Calu3 (cell line): Measurements from ENCODE around the gene RADIL. TPM values are rescaled to one million over a fixed set of nuclear protein-coding genes. Genes with fewer than 3 reads are reported as not detected.

Experiments
- BruUV-seq: library from RNA; stranded (reverse); fragments of 400-500 nt; replicated peaks from 2 replicates; lab custom pipeline; 2021; lab: Mats Ljungman, UMichigan
- CTCF ChIA-PET: fragments of 300-600 bp; sonication (Branson Sonifier 250); formaldehyde crosslinking; loops from one replicate; lab custom pipeline; 2022; ENCODE audit warnings: antibody characterized with exemption; lab: Charles Lee
- DNase-seq: peaks from one replicate; pipeline ENCODE4 v3.0.0; 2022
- H3K27ac Mint-ChIP-seq: one replicate; pipeline ENCODE4 v1.8.0; 2022; ENCODE audit warnings: mixed read lengths; ENCODE audit not compliant: unreplicated experiment
- H3K27me3 Mint-ChIP-seq: one replicate; pipeline ENCODE4 v1.8.0; 2022; ENCODE audit warnings: mixed read lengths; ENCODE audit not compliant: unreplicated experiment
- H3K36me3 Mint-ChIP-seq: one replicate; pipeline ENCODE4 v1.8.0; 2022; ENCODE audit warnings: mild to moderate bottlenecking, moderate library complexity, mixed read lengths; ENCODE audit not compliant: insufficient read depth, unreplicated experiment
- H3K4me1 Mint-ChIP-seq: one replicate; pipeline ENCODE4 v1.8.0; 2022; ENCODE audit warnings: mild to moderate bottlenecking, low read depth, mixed read lengths; ENCODE audit not compliant: unreplicated experiment
- H3K4me3 Mint-ChIP-seq: one replicate; pipeline ENCODE4 v1.8.0; 2022; ENCODE audit warnings: mild to moderate bottlenecking, low read depth, moderate library complexity, mixed read lengths; ENCODE audit not compliant: unreplicated experiment
- H3K9me3 Mint-ChIP-seq: one replicate; pipeline ENCODE4 v1.8.0; 2022; ENCODE audit warnings: low read depth, mixed read lengths; ENCODE audit not compliant: unreplicated experiment
- intact Hi-C: fragments of 100-400 bp; cut with micrococcal nuclease; formaldehyde crosslinking; loops from one replicate; pipeline ENCODE4 v1.10.0; 2022; ENCODE audit not compliant: unreplicated experiment
- total RNA-seq: library from RNA; stranded (reverse); gene quantifications from 2 replicates; pipeline ENCODE4 v1.2.3, GENCODE V29; 2022
- TF ChIP-seq, protein P1 (sequence below): fragments of 200-600 bp; IDR thresholded peaks from one replicate; pipeline ENCODE4 v1.8.0; 2022; ENCODE audit warnings: antibody characterized with exemption; ENCODE audit not compliant: unreplicated experiment

RADIL gene
- total RNA-seq, 1 experiment from 2014 or later = 1.8 TPM

DNA sequence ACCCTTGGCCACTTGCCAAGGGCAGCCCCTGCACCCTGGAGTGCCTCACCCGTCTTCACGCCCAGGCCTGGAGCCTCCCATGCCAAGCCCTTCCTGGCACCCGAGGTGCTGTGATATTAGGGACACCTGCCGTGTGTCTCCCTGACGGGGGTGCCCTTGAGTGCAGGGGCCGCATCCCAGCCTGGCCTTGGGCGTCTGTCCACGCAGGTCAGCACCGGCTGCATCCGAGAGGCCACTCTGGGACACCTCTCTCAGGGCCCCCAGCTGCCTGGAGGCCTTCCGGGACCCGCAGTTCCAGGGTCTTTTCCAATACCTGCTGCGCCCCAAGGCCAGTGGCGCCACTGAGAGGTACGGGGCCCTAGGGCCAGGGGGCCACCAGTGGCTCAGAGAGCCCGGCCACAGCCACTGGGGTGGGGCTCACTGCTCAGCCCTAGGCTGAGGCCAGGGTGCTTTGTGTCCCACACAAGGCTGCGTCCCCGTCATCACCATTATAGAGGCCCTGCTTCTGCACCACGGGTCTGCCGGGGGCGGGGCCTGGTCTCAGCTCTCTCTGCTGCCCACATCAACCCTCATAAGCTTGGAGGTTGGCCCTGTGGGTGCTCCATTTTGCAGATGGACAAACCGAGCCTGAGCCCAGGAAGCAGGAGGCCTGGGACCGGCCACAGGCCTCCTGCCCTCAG is 95.4 kb downstream of the RADIL start:
- no peak for DNase-seq
- BruUV-seq = no TSS peak
- H3K36me3 Mint-ChIP-seq = peaks cover 82% of the 10 kb centered on the region
- H3K27me3 Mint-ChIP-seq = no peaks in the 10 kb centered on the region
- intact Hi-C loops = no loop called here
- no peak overlapping the region for H3K27ac Mint-ChIP-seq
- no peaks in the 10 kb centered on the region for H3K9me3 Mint-ChIP-seq
- H3K4me3 Mint-ChIP-seq = no peak overlapping the region
- H3K4me1 Mint-ChIP-seq = no peaks in the 10 kb centered on the region
- CTCF ChIA-PET = interaction anchor here (0.6 kb wide), 1 partner anchor 179 kb away, joined by 3 read pairs; no protein-coding TSS in a partner anchor
- TF ChIP-seq, protein P1, sequence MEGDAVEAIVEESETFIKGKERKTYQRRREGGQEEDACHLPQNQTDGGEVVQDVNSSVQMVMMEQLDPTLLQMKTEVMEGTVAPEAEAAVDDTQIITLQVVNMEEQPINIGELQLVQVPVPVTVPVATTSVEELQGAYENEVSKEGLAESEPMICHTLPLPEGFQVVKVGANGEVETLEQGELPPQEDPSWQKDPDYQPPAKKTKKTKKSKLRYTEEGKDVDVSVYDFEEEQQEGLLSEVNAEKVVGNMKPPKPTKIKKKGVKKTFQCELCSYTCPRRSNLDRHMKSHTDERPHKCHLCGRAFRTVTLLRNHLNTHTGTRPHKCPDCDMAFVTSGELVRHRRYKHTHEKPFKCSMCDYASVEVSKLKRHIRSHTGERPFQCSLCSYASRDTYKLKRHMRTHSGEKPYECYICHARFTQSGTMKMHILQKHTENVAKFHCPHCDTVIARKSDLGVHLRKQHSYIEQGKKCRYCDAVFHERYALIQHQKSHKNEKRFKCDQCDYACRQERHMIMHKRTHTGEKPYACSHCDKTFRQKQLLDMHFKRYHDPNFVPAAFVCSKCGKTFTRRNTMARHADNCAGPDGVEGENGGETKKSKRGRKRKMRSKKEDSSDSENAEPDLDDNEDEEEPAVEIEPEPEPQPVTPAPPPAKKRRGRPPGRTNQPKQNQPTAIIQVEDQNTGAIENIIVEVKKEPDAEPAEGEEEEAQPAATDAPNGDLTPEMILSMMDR = no peak

DNA sequence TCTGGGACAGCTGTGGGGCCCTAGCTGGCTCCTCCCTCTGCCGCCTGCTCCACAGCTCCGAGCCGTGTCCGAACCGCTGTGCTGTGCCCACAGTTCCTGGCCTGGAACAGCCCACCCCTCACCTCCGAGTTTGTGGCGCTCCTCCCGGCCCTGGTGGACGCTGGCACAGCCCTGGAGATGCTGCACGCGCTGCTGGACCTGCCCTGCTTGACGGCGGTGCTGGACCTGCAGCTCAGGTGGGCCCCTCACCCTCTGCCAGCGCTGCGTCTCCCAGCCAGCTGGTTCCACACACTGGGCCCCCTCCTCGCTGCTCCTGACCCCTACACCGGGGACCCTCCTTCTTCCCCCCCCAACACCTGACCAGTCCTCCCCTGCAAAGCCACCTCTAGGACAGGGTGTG is 96.0 kb downstream of the RADIL start:
- intact Hi-C loops = no loop called here
- Mint-ChIP-seq H3K4me1 (no peaks in the 10 kb centered on the region), H3K27me3 (no peaks in the 10 kb centered on the region), H3K27ac (no peak overlapping the region), H3K9me3 (no peaks in the 10 kb centered on the region), H3K4me3 (no peak overlapping the region), H3K36me3 (peaks cover 78% of the 10 kb centered on the region)
- no TSS peak for BruUV-seq
- DNase-seq = no peak
- CTCF ChIA-PET = no interaction called here
- TF ChIP-seq, protein P1 = no peak

DNA sequence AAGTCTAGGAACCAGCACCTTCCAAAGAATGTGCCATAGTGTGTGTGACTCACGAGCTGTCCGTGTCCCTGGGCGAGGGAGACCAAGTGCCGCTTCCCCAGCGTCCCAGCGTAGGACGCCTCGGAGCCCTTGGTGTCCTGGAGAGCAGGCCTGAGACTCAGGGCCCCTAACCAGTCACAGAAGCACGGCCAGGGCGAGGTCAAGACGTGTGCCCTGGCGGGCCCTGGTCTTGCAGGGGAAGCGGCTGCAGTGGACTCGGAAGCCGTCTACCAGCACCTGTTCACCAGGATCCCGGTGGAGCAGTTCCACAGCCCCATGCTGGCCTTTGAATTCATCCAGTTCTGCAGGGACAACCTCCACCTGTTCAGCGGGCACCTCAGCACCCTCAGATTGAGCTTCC is 97.5 kb downstream of the RADIL start:
- DNase-seq = no peak
- Mint-ChIP-seq H3K4me1 (no peaks in the 10 kb centered on the region), H3K27me3 (no peaks in the 10 kb centered on the region), H3K36me3 (peaks cover 84% of the 10 kb centered on the region), H3K9me3 (no peaks in the 10 kb centered on the region), H3K27ac (no peak overlapping the region), H3K4me3 (no peak overlapping the region)
- CTCF ChIA-PET = no interaction called here
- intact Hi-C loops = no loop called here
- TF ChIP-seq, protein P1 = no peak
- TSS peak; percentile 25 for BruUV-seq

DNA sequence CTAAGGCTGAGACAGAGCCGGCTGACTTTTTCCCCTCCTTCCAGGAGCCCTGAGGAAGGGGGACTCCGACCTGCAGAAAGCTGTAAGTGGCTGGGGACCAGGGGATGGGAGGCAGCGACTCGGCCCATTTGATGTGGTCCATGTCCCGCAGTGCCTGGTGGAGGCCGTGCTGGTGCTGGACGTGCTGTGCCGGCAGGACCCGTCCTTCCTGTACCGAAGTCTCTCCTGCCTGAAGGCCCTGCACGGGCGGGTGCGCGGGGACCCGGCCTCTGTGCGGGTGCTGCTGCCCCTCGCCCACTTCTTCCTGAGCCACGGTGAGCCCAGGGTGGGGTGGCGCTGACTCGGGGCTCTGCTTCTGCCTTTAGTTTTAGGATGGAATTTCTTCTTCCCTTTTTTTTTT is 98.1 kb downstream of the RADIL start:
- DNase-seq = no peak
- Mint-ChIP-seq H3K4me3 (no peak overlapping the region), H3K27me3 (no peaks in the 10 kb centered on the region)

More for the DNA sequence above, 98.1 kb downstream of the RADIL start:
- peaks cover 84% of the 10 kb centered on the region for H3K36me3 Mint-ChIP-seq
- intact Hi-C loops = no loop called here
- H3K9me3 Mint-ChIP-seq = no peaks in the 10 kb centered on the region
- CTCF ChIA-PET = no interaction called here
- TF ChIP-seq, protein P1 = no peak
- no peak overlapping the region for H3K27ac Mint-ChIP-seq
- no TSS peak for BruUV-seq
- no peaks in the 10 kb centered on the region for H3K4me1 Mint-ChIP-seq
